ENCODE results near the gene ANKRD34C.
A peak's percentile ranks its signal among the peaks of the same experiment; 100 is the strongest.
"Not testable (repeated sequence)": the region's sequence is repeated elsewhere in the genome, so short reads cannot be mapped to it uniquely, and the experiment has no call there.

The ANKRD34C gene

DNA sequence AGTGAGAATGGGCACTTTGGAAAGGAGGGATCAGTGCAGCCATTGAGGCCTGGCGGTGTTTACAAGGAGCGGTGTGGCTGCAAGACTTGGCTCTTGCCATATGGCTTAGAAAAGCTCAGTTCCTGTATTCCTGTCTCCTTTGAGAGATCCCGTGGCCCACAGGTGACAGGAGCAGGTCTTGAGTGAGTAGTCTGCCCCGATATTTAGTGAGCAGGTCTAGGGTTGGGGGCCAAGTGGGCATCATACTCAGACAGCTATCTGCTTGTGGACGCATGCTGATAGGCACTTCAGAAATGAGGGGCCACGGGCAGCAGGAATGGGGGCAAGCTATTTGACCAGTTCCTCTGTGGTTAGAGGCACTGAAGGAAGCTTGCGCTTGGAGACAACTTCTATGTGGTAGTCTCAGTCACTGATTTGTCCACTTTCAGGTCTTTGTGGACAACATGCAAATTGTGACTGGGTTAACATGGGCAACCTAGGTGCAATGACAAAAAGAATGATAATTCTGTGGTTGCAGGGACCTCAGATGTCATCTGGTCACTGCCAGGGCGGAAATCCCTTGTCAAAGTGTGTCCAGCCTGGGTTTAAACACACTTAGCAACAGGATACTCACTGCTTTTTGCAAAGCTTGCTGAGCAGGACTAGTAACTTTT is 29.5 kb downstream of the ANKRD34C start:
- DNase-seq = no peak

GRCh38 chr15:79314186-79314585 is 31.7 kb downstream of the ANKRD34C start:
- no peak for DNase-seq

DNA sequence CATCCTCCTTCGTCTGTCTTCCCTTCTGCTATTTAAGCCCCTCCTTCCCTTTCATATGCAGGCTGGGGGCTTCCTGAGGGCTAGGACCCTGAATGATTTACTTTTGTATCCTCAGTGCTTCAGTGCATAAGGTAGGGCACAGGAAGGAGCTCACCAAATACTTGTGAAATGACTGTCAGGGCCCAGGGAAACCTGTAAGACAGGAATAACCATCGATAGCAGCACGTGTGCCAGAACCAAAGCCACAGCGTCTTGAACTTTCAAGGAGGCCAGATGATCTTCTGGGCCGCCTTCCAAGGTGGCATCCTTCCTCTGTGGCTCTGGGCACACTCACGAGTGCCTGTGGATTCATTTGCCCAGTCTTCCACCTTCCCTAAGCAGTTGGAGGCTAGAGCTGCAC is 32.3 kb downstream of the ANKRD34C start:
- DNase-seq = no peak

DNA sequence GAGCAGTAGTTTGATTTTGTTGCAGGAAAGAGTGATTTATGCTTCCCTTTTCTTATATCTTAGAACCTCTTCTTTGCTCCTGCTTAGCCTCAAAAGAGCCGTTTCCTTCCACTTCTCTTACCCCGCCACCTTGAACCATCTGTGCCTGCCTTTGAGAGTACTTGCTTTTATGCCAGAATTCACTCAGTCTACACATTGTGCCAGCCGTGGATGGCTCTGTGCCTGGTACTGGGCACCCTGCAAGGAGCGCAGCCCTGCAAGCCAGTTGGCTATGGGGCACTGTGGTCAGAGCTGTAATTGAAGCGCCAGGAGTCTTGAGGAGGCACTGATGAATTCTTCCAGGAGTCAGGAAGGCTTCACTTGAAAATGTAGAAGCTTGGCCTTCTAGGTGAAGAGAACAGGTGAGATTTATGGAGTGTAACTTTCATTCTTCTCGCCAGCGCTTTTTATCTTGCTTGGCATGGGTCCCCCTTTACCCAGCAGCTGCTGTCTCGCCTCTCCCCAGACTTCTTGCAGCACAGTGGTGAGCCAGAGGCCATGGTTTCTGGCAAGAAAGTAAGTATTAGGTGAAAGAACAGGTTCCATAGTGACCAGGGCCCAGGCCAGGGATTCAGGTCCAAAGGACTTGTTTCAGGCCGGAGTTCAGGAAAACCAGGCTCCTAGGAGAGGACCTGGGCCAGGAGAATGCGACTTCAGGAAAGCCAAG is 33.3 kb downstream of the ANKRD34C start:
- DNase-seq = no peak

DNA sequence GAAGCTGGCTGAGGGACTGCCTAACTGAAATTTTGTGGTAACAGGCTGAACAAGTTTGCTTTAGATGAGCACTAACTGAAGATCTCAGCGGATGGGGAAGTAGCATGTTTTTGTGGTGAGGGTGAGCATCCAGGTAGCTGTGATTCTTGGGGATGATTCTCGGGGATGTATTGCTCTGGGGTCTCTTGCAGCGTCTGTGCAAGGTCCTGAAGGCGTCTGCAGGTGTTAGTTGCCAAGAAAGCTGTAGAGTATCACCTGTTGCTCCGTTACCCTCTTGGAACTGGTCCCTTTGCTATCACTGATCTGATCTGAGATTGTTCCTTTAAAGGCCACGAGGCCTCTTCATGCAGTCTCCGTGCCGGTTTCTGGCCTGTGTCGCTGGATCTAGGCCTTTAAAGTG is 34.3 kb downstream of the ANKRD34C start:
- no peak for DNase-seq

- not testable (repeated sequence) for DNase-seq
Measured at GRCh38 chr15:79319973-79320372, 37.5 kb downstream of the ANKRD34C start.

DNA sequence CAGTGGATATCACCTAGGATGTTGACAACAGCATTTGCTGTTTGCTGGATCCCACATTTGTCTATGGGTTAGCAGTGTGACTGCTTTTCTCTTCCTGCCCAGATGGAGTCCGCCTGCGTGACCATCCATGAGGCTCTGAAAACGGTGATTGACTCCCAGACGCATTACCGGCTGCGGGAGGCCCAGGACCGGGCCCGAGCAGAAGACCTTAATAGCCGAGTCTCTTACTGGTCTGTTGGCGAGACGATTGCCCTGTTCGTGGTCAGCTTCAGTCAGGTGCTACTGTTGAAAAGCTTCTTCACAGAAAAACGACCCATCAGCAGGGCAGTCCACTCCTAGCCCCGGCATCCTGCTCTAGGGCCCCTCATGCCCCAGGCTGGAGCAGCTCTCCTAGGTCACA is 39.4 kb downstream of the ANKRD34C start:
- DNase-seq = no peak

DNA sequence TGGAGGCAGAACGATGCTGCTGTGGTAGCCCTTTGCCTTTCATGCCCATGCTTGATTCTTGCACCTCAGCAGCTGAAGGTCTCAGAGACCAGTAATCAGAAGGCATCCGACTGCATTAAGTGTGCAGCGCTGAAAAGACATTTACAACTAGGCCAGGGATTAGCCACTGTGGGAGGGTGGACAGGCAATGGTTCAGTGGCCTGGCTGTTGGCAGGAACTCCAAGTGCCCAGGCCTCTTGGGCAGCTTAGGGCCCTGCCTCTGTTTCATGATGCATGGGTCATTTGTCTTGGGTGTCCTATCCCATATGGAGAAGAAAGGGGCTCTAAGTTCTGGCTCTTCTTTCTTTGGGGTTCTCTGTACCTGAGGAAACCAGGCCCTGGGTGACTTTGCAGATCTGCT is 39.8 kb downstream of the ANKRD34C start:
- DNase-seq = no peak

GRCh38 chr15:79322945-79323344 is 40.4 kb downstream of the ANKRD34C start:
- DNase-seq = no peak

DNA sequence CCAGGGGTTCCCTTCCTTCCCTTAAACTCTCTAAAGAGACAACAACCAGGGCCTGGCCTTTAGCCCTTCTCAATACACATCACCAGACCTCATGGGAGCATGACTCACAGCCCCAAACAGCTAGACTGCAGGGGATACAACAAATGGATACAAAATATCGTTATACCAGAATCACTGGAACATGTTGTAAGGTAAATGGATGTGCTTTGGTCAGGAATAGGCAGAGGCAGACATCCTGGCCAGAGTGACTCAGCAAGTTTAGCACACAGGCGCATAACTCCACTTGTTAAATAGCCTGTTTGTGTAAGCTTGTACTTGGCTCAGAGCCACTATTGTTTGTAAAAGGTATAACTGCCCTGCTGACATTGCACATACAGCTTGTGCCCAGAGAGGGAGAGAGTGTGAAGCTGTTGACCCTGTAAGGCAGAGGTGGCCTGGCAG is 46.7 kb downstream of the ANKRD34C start:
- DNase-seq = peak; percentile 46 to 68

Measured in inflammatory macrophage (primary cell).